SK-N-DZ (cell line): ENCODE results near the gene ELMO1.
"Not testable (repeated sequence)": the region's sequence is repeated elsewhere in the genome, so short reads cannot be mapped to it uniquely, and the experiment has no call there.

Experiments used
- DNase-seq: peaks from one replicate; pipeline ENCODE4 v3.0.0-alpha.2; 2015; ENCODE audit warnings: low spot score

The ELMO1 gene

DNA sequence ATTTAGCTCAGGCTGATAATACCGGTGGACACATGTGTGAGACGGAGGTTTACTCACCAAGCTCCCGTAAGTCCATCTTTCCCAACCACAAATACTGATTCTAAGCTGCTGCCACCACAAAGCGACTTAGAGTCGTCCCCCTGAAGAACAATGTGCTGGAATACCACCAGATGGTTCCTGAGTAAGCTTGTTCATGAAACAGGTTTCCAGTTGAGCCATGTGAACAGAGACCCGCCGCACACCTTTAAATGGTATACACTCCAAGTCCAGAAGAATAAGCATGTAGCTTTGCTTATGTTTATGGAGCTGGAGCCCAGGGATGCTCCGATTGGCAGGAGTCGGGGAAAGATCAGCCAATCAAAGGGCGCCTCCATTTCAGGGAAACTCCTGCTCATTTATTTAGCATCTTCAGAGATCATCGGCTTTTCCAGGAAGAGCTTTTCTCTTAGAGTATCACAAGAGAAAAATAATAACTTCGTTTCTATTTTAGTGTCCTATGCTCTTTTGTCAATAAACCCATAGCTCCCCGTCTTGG, 462.7 kb downstream of the ELMO1 start:
- DNase-seq = peak; percentile 87

DNA sequence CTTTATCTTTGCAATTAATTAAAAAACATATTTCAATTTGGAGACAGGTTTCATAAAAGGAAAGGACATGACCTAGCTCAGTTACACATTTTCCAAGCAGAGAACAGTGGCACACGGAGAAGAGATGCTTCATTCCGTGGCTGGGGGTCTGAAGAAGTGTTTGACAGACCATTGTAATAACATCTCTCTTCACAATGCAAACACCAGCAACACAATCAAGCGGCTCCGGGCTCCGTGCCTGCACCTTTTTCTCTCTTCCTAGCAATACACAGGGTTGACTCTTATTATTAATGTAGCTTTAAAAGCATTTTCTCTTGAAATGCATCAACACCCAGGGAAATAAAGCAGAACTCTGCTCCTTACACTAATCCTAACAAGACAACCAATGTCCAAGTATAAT, 463.3 kb downstream of the ELMO1 start:
- DNase-seq = no peak

DNA sequence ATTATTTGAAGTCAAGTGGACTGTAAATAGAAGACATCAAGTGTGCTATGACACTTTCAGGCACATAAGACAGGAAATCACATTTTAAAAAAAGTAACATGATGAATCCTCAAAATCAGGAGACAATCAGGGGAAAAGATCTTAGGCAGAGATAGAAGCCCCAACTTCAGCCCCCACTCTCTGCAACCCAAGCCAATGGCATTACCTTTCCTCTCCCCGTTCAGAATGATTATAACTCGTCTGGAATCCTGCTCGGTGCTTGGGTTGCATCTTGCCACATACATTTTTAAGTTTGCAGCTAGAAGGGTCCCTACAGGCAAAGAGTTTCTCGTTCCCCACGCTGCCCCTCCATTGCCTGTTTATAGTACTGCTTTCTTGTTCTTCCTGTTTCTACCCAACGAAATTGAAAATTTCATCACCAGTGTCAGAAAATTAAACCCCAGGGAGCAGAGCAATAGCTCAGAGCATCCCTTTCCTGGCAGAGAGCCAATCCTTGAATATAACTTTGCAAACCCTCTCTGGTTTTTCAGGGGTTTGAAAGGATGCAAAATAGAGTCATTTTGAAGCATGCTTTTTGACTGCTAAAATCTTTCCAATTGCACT, 463.9 kb downstream of the ELMO1 start:
- DNase-seq = no peak

DNA sequence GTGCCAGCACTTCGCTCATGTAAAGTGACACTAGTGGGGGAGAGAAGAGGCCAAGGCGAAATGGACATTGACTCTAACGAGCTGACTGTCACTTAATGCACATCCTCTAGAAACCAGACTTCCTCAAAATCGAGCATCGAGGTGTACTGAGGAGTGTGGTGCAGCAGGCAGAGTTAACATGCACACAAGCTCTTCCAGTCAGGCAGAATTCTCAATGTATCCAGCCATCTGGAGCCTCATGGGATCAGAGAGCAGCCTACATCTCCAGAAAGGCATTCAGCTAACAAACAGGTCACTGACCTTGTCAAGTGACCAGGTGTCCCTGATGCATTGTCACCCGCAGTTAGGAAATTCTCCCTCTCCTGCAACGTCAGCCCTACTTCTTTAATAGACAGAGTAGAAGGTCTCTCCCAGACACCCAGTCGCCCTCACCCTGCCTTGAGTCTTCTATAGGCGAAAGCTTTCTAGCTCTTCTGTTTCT, 464.6 kb downstream of the ELMO1 start:
- DNase-seq = peak; percentile 15

DNA sequence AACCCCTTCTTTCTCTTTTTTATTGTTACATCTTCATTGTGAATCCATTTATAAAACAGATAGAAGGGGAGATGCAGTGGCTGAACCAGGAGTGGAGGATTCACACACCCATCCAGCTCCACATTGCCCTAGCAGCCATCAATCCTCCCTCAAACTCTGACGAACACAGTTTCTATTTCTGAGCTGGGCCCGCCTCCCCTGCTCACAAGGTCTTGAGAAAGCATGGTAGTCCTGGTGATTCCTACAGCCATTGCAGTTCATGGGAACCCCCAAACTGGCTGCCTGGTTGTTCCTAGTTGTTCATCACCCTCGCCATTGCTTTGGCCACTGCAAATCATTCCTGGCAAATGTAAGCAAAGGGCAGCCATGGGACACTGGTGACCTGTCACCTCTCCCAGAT, 465.9 kb downstream of the ELMO1 start:
- no peak for DNase-seq

DNA sequence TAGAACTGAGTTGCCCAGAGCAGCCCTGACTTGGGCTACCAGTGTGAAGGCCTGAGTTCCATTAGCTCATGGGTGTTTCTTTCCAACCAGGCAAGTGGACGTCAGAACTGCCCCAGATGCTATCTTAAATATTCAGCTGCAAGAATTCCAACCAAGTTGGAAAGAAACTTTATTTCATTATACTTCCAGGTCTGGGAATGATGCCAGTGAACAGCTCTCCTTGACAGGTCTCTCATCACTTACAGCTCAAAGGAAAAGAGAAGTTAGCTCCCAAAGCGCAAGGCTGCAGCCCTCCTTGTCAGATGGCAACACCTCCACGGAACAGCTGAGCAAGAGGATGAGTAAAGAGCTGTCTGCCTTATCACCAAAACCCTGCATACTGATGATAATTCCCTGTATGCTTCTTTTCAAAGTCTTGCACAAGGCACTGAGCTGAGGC, 468.8 kb downstream of the ELMO1 start:
- DNase-seq = no peak

DNA sequence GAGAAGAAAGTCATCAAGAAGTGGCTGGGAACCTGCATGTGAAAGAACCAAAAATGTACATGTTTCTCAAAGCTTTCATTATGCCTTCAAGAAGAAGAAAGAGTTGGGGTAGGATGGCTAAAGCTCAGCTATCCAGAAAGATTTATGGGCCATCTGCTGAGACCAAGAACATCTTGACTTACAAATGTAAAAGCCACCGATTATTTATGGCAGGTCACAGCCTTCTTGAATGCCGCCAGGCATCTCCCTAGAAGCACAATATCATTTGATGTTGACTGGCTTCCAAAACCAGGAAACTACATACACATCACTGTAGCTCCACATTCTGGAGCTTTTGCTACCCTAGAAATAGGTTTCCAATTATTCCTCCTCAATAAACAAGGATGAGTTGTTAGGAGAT, 470.2 kb downstream of the ELMO1 start:
- DNase-seq = no peak

DNA sequence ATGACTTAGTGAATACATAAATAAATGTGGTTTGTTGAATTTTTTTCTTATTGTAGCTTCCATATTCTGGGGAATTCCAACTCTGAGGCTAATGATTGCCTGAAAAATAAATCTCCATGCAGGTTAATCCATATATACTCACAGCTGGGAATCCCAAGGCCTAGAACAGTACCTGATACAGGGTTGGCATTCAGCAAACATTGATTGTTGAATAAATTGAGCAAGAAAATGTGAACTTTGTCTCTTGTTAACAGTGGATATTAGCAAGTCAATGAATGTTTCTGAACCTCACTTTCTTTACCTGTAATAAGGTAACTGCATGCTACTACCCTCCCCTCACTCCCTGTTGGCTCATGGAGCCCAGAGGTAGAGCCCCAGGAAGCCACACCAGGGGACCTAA, 470.8 kb downstream of the ELMO1 start:
- DNase-seq = no peak

DNA sequence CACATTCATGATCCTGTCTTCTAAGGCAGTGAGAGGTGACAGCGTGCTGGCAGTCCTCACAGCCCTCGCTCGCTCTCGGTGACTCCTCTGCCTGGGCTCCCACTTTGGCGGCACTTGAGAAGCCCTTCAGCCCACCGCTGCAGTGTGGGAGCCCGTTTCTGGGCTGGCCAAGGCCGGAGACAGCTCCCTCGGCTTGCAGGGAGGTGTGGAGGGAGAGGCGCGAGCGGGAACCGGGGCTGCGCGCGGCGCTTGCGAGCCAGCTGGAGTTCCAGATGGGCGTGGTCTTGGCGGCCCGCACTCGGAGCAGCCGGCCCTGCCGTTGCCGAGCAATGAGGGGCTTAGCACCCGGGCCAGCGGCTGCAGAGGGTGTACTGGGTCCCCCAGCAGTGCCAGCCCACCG, 475.1 kb downstream of the ELMO1 start:
- DNase-seq = not testable (repeated sequence)

DNA sequence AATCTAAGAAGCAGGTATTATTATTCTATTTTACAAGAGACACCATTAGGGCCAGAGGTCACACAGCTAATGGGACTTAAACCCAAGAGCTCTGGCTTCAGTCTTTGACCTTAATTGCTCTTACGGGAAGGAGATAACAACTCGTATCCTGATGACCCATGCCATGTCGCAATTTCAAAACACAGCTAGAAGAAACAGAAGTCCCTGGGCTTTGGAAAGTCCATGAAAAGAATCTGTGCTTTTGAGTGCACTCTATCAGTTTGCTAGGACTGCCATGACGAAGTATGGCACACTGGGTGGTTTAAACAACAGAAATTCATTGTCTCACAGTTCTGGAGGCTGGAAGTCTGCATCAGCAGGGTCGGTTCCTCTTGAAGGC, 476.5 kb downstream of the ELMO1 start:
- DNase-seq = no peak

DNA sequence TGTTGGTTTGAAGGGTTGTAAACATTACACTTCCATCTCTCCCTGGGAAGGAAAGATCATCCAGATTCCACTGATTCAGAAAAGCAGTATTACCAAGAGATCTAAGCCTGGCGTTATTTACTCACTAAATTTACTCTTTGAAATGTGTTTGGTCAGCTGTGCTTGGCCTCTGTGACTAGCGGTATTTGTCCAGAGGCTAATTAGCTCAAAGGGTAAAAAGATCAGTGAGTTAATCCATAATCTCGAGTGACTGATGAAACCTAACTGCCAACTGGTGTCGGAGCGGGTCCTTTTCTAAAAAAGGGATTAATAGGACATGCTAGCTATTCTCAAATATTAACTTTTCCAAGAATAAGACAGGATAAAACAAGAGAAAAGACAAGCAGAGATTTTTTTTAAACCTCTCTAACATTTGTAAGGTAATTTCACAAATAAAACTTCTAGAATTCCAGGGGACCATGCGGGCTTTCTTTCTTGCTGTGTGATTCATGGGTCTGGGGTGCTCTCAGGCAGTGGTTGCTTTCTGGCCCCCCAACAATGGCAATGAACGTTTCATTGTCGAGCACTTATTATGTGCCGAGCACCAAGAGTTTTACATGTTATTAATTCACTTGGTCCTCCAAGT, 477.0 kb downstream of the ELMO1 start:
- DNase-seq = no peak

DNA sequence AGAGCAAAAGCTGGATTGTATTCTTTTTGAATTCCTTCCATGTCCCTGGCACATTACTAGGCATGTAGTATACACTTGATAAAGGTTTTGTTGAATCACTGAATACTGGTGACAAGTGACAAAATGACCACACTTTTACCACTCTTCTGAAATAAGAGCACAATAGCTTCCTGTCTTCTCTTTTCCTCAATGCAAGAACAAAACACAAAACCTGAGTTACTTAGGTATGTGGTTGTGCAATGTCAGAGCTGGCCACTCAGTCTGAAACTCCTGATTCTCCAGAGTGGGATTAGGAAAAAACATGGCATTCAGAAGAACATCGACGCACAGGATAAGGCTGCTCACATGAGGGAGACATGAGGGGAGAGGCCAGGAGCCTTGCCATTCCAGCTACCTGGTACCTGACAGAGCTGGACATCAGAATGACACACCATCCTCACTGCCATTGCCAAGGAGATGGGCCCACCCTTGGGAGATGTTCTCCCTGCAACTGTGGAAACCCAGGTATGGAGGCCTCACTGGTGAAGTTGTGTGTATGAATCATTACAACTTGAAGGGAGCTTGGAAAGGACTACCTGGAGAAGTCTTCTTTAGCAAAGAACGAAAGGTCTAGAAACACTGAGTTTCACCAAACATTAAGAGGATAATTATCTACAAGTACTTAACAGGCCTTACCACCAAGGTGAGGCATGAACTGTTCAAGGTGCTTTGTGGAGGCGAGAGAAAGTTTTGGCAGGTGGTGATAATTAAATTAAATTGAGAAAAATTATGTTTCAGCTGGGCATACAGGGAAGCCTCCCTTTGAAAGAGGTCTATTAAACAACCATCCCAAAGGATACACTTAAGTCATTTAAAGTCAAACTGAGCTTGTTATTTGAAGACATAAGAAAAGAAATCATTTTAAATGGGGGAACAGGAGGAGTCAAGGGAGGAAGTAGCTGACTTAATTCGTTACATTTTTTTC, 477.8 kb downstream of the ELMO1 start:
- DNase-seq = no peak

DNA sequence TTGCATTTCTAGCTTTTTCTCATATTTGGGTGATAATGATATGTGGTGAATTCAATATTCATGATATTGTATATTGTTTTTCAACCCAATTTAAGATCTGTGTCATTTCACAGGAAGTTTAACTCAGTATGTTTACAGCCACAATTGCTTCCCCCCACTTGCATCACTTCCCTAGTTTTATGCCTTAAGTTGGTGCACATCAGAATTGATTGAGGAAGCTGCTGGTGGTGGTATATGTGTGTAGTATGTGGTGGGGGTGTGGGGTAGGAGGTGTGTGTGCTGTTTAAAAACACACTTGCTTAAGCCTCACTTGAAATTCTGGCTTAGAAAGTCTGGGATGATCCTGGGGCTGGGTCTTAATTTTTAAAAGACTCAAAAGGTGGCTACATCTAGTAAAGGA, 479.3 kb downstream of the ELMO1 start:
- DNase-seq = no peak

DNA sequence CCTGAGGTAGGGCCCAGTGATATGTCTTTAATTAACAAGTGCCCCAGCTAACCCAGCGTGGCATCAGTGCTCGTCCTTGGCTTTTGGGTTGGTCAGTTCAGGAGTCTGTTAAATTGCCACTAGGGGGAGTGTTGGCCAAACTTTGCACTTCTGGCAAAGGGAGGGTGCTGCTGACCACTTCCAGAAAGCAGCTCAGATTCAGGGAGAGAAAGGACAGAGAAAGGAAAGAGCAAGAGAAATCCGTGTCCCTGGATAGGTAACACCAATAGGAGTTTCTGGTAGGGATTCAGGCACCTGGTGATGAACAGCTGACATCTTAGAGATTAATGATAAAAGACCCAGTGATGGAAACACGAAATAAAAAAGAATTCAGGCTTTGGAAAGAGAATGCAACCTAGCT, 481.3 kb downstream of the ELMO1 start:
- DNase-seq = peak; percentile 85

DNA sequence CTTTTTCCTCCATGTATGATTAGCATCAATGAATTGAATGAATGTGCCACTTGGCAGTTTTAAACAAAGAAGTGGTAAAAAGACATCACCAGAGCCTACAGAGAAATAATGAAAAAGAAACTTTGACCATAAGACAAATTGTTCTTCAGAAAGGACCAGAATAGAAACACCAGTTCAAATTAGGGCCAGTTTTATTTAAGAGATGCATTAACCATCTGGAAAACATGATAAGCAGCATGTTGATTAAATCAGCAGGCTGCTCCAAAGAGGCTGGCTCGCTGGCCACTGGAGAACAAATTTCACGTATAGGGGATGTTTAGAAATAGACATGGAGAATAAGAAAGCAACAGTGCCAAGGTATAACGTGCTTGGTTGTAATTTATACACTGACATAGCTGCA, 482.0 kb downstream of the ELMO1 start:
- DNase-seq = peak; percentile 52

DNA sequence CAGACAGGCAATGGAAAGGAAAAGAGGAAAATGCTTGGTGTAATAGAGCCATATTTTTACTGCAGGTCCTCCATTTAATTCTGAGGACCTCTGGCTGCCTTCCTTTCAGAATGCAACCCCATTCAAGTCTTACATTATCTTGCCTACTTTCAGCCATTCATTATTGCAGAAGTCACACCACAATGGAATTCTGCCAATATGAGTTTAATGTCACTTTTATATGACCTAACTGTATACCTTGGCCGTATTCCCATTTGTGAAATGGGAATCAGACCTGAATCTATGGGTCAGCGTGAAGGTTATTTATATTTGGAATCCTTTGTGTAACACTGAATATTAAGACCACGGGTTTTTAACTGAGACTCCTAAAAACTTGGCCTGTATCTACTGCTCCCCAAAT, 482.6 kb downstream of the ELMO1 start:
- no peak for DNase-seq

DNA sequence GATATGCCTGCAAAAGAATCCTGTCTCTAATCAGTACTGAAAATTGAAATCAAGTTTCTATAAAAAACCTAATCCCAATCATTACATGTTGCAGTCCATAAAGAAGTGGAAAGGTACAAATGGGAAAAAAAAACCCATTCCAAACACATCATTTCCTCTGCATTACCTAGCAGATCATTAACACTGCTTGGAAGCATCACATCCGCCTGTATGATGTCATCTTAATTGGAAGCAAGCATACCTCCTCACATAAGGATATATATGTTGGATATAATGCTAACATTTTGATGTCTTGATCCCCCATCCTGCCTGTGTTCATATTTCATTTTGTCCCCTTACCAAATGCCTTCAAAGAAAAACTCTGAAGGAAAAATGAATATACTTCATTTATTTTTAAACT, 483.0 kb downstream of the ELMO1 start:
- DNase-seq = no peak

DNA sequence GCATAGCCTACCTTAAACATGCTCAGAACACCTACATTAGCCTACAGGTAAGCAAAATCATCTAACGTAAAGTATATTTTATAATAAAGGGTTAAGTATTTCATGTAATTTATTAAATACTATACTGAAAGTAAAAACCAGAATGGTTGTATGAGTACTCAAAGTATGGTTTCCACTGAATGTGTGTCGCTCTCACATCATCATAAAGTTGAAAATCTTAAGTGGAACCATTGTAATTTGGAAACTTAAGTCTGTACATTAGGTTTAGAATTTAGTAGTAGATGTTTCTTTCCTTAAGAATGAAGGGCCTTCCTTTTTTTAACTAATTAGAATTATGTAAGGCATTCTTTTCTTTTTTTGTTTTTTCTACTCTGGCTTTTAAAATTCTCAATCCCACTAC, 484.4 kb downstream of the ELMO1 start:
- DNase-seq = no peak

DNA sequence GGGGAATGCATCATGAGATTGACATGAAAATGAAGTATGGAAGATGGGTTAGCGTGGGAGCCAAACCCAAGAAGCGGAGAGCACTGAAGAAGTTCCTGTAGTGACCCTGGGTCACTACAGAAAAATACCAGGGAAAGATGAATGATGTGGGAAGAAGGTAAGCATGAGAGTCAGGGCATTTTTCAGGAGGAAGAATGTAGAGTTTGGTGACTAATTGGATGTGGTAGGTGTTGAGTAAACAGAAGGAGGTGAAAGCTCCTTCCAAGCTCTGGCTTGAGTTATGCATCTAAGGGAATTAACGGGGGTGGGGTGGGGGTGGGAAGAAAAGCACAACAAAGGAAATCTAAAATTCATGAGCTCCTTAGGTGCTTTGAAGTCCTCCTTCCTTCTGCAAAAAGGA, 486.3 kb downstream of the ELMO1 start:
- no peak for DNase-seq

DNA sequence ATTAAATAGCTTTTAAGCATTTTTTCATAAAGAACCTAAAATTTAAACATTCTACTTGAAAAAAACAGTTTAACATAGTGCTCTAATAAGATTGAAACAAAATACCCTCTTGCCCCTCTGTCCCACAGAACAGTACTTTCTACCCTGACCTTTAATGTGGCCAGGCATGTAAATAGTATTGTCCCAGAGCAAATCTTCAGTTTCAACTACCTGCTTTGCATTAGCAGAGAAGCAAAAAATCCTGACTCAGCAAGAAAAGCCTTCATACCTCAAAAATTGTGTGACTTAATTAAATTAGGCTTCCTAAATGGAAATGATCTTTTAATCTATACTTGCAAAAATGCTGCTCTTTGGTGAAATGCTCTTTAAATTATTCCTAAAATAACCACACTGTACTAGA, 487.0 kb downstream of the ELMO1 start:
- DNase-seq = no peak

DNA sequence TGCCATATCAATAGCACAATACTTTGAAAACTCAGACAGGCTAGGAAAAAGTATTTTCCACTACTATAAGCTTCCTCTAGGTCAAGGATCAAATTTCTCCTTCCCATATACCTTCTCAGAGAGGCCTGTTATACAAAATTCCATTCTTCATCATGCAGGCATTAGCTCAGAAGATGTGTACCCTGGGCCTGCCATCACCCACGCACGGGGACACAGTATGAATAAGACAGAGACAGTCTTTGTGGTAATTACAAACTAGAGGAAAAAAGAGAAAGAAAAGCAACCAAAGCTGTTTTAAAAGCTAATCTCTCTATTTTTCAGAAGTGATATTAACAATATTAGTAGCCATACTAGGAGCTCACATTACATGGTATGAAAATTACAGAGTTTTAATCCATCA, 487.6 kb downstream of the ELMO1 start:
- no peak for DNase-seq

DNA sequence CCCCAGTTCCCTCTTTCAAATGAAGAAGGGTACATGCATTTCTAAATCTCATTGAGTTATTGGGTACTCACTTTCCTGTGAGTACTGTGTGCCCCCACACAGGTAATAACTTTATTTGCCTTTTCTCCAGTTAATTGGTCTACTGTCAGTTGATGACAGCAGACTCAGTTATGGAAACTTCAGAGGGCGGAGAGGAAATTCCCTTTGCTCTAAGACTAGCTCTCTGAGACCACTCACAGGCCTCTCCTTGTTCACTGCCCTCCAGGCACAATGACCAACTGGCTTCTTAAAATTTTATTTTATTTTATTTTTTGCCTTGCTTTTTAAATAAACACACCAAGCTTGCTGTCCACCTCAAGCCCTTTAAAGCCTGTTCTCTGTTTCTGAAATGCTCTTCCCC, 488.6 kb downstream of the ELMO1 start:
- DNase-seq = no peak
